DND-41 (cell line): ENCODE measurements around the gene PDE4D.

Experiments used
- CTCF ChIP-seq: IDR thresholded peaks from 2 replicates; pipeline ENCODE4 v1.5.1; 2012; ENCODE audit warnings: borderline replicate concordance, low read length, moderate library complexity, mild to moderate bottlenecking; ENCODE audit not compliant: poor library complexity, severe bottlenecking; ENCODE audit errors: extremely low read depth
- EZH2 ChIP-seq: IDR thresholded peaks from 3 replicates; pipeline ENCODE4 v1.6.1; 2012; ENCODE audit warnings: borderline replicate concordance, low read depth, mild to moderate bottlenecking, moderate library complexity, low read length, inconsistent platforms; ENCODE audit not compliant: severe bottlenecking

- TF ChIP-seq EZH2 (no peak), CTCF (no peak)
Measured at GRCh38 chr5:59559847-59560246, 333.7 kb downstream of the PDE4D start.
